ENCODE measurements around the gene ARPC3. TPM values are rescaled to one million over a fixed set of nuclear protein-coding genes. Genes with fewer than 3 reads are reported as not detected.
"Not testable (repeated sequence)": the region's sequence is repeated elsewhere in the genome, so short reads cannot be mapped to it uniquely, and the experiment has no call there.

The ARPC3 gene
- 232 and 246 TPM in 2 replicates for total RNA-seq

DNA sequence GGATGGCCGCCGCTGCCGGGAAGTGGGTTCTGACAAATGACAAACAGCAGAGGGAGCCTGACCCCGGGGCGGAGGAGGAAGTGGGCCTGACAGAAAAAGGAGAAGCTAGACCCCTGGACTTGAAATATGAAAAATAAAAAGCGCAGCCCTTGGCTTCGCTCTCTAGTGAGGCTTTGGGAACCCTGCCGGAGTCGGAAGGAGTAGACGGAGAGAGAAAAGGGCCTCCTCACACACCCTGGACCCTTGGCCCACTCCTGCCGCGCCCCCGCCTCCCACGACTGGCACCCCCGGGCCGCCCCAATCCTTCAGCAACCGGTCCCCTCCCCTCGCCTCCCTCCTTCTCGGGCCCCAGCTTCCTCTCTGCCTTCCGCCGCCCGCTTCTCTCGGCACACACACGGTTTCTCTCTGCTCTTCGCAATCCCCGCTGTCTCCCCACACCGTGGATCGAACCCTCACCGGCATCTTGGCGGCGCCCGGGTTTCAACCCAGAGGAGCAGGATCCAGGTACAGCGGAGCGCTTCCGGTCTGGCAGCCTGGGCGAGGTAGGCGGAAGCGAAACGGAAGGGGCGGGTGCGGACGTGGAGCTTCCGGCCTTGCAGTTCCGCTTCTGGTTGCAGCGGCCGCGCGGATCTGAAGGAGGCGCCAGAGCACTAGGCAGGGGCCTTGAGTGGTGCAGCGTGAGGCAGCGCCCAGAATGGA lies at the start of gene ARPC3:
ARPC3 (minus strand) TSS at position 539 of the 699 bp plus-strand sequence; CDS start at position 462, 77 bp downstream.
- peak; percentile 87 for DNase-seq (ENCODE audit: low read depth, low spot score)

DNA sequence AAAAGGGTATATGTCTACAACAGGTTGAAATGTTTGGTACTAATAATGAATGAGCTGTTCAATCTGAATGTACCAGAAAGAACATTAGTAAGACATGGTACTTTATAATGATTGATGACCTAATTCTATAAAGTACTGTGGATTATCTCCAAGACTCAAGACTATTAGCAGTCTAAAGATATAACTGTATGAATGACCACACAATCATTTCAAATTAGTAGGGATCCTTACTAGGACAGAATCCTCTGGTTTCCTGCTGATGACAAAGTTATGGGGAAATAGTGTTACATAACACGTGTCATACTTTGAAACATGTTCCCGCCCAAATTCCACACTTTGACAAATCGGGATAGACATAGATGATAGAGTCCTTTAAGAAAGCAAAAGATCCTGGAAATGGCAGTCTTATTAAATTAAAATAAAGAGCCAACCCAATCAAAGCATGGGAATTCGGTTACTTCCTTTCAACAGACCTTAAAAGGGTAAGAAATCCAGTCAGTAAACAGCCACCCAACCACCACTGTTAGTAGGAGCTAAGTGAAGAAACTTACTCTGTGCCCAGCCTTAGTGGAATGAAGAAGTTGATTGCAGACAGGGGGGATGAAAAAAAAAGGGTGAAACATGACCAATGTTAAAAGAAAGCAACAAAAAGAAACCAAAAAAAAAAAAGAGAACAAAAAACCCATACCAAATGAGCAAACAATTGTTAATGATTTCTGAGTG lies 49.0 kb upstream of the ARPC3 start:
- no peak for DNase-seq (ENCODE audit: low read depth, low spot score)

DNA sequence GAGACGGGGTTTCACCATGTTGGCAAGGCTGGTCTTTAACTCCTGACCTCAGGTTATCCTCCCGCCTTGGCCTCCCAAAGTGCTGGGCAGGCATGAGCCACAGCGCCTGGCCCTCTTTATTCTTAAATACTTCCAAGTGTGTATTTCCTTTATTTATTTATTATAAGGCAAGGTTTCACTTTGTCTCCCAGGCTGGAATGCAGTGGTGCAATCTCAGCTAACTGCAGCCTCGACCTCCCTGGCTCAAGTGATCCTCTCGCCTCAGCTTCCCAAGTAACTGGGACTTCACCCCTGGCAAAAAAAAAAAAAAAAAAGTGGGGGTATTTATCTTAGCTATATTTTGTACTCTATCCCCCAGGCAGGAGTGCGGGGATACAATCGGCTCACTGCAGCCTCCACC lies 25.3 kb upstream of the ARPC3 start:
- DNase-seq (ENCODE audit: low read depth, low spot score): no peak

DNA sequence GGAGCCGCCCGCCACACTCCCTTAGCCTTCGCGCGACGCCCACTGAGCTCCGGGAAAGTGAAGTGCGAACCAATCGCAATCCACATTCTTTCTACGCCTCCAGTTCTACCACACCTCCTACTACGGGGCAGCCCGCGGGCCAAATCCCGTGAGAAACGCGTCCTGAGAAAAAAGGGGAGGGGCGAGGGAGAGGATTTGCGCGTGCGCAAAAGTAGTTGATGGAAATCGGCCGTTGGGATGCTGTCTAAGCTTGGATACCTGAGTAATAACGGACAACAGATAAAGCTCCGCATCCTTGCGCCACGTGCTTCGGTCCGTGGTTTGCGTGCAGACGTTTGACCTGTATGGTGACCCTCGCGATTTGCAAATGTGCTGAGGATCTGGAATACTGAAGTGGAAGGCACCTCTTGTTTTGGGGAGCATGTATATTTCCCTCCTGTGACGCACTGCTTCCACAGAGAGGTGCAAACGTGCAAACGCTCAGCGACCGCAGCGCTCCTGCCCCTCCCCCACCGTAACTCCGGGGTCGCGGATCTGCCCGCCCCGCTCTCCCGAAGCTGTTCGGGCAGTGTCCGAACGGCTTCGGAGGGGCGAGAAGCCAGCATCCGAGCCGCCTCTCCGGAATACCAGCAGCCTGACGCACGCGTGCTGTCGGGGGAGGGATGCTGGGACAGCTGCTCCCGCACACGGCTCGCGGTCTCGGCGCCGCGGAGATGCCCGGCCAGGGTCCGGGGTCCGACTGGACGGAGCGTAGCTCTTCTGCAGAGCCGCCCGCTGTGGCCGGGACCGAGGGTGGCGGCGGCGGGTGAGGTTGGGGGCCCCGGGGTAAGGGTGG lies 18.3 kb upstream of the ARPC3 start, which contains the start of the genes FAM216A and GPN3:
FAM216A (plus strand) TSS at position 632 of the 835 bp plus-strand sequence; CDS start at position 663, 31 bp downstream.
GPN3 (minus strand) TSS at position 44 of the 835 bp plus-strand sequence. CDS start 54 bp downstream, outside the sequence.
- DNase-seq (ENCODE audit: low read depth, low spot score): peak; percentile 91

DNA sequence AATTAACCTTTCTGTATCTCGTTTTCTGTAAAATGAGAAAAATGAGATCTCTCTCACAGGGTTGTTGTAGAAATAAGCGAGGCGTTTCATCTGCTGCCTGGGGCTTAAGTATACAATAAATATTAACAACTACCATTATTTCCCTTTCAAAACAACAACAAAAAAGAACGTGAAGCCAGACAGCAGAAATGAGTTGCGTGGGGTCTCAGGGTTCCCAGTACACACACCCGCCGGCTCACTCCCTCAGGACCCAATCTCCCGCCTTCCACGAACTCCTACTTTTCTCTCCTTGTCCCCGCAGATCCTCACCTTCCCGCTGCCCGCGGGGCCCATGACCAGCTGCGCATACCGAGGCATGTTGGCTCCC lies 17.7 kb upstream of the ARPC3 start:
- no peak for DNase-seq (ENCODE audit: low read depth, low spot score)

DNA sequence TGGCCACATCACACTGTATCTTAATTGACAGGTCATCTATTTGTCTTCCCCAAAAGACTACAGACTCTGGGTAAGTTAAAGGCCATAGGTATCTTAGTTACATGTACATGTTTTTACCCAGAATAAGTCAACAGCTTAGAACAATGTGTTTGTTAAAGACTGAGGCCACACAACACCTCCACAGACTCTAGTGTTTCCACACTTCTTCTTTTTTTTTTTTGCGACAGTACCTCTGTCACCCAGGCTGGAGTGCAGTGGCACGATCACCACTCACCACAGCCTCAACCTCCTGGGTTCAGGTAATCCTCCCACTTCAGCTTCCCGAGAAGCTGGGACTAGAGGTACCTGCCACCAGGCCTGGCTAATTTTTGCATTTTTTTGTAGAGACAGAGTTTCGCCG lies 16.7 kb upstream of the ARPC3 start:
- no peak for DNase-seq (ENCODE audit: low read depth, low spot score)

DNA sequence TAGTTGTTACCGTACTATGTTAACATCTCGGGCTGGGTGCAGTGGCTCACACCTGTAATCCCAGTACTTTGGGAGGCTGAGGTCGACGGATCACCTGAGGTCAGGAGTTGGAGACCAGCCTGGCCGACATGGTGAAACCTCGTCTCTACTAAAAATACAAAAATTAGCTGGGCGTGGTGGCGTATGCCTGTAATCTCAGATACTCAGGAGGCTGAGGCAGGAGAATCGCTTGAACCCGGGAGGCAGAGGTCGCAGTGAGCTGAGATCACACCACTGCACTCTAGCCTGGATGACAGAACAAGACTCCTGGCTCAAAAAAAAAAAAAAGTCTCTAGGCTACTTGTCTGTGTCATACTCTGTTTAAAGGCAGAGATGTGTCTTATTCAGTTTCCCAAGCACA lies 15.6 kb upstream of the ARPC3 start:
- DNase-seq (ENCODE audit: low read depth, low spot score): not testable (repeated sequence)

DNA sequence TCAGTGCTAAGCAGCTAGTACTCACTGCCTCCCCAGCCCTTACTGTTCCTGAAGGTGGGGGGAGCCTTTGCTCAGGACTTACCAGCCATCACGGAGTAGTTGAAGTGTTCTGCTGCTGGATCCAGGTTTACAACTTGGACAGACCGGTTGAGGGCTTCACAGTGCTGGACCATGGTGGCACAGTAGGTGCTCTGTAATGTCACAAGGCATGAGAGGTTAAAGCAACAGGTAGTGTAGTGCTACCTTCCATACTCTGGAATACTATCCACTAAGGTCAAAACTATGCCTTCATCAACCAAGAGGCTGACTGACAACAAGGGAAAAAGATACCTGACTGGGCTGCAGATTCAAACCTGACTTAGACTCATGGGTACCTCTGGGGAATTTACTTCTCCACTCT lies 14.9 kb upstream of the ARPC3 start:
- DNase-seq (ENCODE audit: low read depth, low spot score): no peak

DNA sequence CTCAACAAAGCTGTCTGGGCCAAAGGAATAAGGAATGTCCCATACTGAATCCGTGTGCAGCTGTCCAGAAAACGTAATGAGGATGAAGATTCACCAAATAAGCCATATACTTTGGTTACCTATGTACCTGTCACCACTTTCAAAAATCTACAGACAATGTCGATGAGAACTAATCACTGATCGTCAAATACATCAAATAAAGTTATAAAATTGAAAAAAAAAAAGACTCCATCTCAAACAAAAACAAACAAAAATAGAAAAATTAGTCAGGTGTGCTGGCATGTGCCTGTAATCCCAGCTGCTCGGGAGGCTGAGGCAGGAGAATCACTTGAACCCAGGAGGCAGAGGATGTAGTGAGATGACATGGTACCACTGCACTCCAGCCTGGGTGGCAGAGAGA lies 11.1 kb upstream of the ARPC3 start:
- not testable (repeated sequence) for DNase-seq (ENCODE audit: low read depth, low spot score)

DNA sequence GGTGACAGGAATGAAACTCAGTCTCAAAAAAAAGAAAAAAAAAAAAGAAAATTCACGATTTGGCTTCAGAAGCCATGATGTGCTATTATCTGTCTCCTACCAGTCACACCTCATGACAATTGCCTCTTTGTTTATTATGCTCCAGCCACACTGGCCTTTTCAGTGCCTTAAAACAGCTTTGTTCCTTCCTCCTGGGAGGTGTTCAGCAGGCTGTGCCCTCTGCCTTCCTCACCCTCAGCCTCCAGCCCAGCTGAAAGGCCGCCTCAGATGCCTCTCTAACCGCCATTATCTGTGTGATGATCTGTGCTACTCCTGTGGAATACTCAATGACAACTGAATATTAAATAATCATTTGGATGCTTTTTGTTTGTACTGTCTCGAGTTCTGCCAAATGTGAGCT lies 8.6 kb upstream of the ARPC3 start:
- no peak for DNase-seq (ENCODE audit: low read depth, low spot score)

DNA sequence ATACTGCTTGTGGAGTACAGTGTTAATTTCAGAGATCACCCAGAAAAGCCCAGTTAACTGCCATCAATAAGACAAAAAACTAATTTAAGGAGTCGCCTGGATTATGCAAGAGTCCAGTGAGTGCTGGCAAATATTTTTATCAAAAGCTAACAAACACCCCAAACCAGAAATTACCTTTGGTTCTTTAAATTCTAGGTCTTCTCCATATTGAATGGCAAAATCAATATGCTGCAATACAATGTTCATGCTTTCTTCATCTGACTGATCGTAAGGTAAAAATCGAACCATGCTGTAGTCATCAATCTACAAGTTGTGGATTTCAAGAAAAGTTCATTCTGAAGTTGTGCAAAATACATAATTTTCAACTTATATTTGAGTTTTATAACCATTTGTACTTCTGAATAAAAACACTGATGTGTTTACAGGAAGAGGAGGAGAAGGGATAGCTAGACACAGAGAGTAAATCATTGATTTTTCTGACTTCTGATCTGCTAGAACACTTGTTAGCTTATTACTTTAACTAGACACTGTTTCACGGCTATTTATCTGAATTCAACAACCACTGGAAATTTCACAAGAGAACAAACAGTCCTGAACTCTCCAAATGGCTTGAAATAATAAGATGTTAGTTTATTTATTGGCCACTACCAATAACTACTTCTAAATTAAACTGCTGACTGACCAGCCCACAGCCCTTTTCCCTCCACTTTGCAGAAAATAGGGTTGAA lies 3.6 kb upstream of the ARPC3 start:
- no peak for DNase-seq (ENCODE audit: low read depth, low spot score)

DNA sequence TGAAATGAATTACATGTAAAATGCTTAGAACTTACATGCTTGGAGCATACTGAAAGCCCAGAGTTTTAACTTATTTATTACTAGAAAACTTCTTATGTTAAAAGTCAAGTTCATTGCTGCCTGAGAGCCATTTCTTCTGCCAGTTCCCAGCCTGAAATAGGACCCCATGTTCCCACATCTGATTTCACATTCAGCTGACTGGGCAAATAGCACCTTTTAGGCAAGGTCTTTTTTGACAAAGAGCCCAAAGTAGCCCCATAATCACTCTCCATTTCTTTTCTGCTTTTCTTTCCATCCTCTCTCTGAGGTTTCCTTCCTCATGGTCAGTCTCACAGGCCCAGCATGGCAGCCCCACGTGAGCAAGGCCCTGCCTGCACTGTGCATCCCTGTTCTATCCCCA lies 1.1 kb upstream of the ARPC3 start:
- no peak for DNase-seq (ENCODE audit: low read depth, low spot score)

DNA sequence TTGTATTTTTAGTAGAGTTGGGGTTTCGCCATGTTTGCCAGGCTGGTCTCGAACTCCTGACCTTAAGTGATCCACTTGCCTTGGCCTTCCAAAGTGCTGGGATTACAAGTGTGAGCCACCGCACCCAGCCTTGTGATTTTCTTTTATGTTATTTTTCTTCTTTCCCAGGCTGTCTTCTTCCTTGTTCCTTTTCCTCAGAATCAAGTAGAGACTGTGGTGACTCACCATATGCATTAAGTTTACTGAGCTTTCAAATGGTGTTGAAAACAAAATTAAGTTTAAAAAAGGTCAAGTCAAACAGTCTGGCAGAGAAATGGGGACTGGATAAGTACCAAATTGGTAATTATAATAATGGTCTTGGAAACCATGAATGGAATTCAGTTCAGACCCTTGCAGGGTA lies 5.7 kb downstream of the ARPC3 start:
- DNase-seq (ENCODE audit: low read depth, low spot score): no peak

DNA sequence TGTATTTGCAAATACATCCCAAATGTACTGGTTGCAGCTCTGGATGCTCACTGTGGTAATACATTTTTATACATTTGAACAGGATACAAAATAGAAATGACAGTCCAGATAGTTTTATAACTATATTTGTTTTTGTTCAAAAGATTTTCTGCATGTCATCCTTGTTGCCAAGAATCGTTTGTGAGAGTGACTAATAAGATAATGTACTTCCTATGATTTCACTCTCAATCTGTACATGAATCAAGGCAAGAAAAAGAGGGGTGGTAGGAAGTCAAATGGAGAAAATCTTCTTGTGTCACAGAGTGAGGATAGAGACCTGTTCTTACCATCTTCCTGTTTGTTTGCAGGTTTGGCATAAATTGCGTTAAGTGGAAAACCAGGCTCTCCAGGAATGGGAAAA lies 13.9 kb downstream of the ARPC3 start:
- peak; percentile 26 for DNase-seq (ENCODE audit: low read depth, low spot score)

DNA sequence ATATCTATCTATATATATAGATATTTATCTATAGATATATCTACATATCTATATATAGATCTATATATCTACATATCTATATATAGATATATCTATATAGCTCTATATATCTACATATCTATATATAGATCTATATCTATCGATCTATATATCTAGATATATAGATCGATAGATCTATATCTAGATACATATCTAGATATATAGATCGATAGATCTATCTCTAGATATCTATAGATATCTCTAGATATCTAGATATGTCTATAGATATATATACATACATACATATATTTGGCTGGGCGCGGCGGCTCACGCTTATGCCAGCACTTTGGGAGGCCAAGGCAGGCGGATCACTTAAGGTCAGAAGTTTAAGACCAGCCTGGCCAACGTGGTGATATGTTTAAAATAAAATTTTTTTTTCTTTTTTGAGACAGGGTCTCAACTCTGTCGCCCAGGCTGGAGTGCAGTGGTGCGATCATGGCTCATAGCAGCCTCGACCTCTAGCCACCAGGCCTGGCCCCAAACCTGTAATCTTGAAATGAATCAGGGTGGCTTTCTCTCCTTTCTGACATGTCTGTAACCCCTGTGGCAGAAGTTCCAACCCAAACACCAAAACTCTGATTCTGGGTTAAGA lies 18.1 kb downstream of the ARPC3 start:
- no peak for DNase-seq (ENCODE audit: low read depth, low spot score)

DNA sequence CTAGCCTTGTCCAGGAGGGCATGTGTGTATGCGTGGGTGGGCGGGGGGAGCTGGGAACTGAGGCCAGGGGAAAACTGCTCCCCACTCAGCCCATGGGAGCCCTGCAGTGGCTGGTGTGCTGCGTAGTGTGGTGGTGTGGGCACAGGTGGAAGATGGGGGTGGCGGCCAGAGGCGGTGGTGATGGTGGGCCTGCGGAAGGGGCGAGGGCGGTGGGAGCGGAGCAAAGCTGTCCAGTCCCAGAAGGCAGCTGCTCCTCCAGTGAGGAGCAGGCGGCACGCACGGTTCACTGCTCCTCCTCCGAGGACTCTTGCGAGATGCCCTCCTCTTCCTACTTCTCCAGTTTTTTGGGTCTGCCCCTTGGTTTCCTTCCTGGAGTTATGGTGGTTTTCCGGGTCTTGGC lies 20.5 kb downstream of the ARPC3 start:
- DNase-seq (ENCODE audit: low read depth, low spot score): not testable (repeated sequence)

DNA sequence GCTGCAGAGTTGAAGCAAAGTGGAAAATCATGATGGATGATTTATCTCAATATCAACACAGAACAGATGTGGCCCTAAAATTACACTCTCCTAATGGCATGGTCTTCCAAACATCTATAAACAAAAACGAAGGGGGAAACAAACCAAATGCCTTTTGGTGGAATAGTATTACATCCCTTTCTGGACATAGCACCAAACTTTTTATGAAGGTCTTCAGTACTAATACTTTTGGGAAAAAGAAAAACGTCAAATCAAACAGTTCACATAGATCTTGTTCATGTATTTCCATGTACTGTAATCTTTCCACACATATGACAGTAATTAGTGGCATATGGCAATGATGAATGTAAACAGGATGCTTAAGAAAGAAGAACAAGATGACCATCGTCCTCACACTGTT lies 23.7 kb downstream of the ARPC3 start:
- no peak for DNase-seq (ENCODE audit: low read depth, low spot score)

DNA sequence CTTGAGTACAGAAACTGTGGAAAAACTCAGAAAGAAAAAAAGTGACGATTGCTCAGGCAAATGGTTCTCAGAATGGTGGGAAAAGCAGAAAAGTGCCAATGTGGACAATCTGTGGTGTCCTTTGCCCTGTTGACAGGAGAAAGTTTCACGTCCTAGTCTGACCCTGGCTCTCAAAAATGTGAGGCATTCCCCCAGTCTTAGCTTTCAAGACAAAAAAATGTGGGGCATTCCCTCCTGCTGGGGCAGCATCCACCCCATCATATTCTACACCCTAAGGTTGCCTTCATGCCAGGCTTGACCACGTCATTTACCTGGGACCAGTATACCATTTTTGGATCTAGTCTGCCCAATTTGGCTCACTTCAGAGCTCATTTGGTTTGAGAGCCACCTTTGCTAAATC lies 25.9 kb downstream of the ARPC3 start:
- no peak for DNase-seq (ENCODE audit: low read depth, low spot score)

DNA sequence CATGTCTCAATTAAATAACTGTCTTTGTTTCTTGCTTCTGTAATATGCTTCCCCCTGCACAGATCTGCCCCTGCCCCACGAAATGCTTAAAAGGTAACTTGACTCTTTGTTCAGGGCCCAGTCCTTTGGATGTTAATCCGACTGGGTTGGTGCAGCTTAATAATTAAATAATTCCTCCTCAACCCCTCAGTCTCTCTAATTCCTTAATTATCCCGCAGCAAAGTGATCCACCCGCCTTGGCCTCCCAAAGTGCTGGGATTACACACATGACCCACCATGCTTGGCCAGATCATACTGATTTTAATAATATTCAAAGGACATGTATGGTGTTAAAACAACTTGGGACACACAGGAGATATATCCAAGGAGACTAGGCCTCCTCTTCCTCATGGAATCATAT lies 28.4 kb downstream of the ARPC3 start:
- no peak for DNase-seq (ENCODE audit: low read depth, low spot score)

DNA sequence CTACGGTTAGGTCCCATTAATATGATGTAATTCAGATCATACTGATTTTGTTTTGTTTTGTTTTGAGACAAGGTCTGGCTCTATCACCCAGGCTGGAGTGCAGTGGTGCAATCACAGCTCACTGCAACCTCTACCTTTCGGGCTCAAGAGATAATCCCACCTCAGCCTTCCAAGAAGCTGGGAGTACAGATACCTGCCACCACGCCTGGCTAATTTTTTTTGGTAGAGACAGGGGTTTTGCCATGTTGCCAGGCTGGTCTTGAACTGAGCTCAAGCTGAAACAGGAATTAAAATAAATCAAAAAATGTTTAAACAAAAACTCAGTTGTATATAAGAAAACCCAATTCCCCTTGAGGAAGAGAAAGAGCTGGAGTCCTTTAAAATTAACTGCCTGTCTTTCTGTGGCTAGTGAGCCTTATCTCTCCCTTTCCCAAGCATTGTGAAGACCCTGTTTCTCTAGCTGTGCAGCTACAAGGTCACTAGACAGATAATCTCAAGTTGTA lies 28.9 kb downstream of the ARPC3 start:
- DNase-seq (ENCODE audit: low read depth, low spot score): no peak

DNA sequence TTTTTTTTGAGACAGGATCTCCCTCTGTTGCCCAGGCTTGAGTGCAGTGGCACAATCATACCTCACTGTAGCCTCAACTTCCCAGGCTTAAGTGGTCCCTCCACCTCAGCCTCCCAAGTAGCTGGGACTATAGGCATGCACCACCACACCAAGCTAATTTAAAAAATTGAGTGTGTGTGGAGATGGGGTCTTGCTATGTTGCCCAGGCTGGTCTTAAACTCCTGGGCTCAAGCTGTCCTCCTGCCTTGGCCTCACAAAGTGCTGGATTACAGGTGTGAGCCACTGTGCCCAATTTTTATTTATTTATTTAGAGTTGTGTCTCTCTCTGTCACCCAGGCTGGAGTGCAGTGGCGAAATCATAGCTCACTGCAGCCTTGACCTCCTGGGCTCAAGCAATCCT lies 29.5 kb downstream of the ARPC3 start:
- DNase-seq (ENCODE audit: low read depth, low spot score): not testable (repeated sequence)

Data from pulmonary artery endothelial cell (primary cell).